Stimulated activated naive CD4-positive, alpha-beta T cell treated with Interleukin-2 at 50 U/mL for 16 hours (primary cell): ENCODE results near the gene PRKCD.
"Not testable (repeated sequence)": the region's sequence is repeated elsewhere in the genome, so short reads cannot be mapped to it uniquely, and the experiment has no call there.

Source experiments
- DNase-seq: peaks from one replicate; lab custom pipeline; 2025; lab: John Stamatoyannopoulos, UW

The PRKCD gene

GRCh38 chr3:53139906-53140846 lies 20.8 kb upstream of the PRKCD start:
- DNase-seq, result no peak

- DNase-seq, result no peak
Observed at GRCh38 chr3:53140847-53141845, 19.9 kb upstream of the PRKCD start.

GRCh38 chr3:53142986-53143385 lies 18.0 kb upstream of the PRKCD start:
- no peak for DNase-seq

- no peak for DNase-seq
Observed at GRCh38 chr3:53144446-53144845, 16.6 kb upstream of the PRKCD start.

- no peak for DNase-seq
Observed at GRCh38 chr3:53144862-53145712, 15.9 kb upstream of the PRKCD start.

GRCh38 chr3:53145713-53146080 lies 15.3 kb upstream of the PRKCD start:
- DNase-seq, result no peak

GRCh38 chr3:53146319-53146891 lies 14.6 kb upstream of the PRKCD start:
- no peak for DNase-seq

- no peak for DNase-seq
Observed at GRCh38 chr3:53147151-53147902, 13.7 kb upstream of the PRKCD start.

GRCh38 chr3:53147903-53148400 lies 13.1 kb upstream of the PRKCD start:
- no peak for DNase-seq

GRCh38 chr3:53149006-53149690 lies 11.9 kb upstream of the PRKCD start:
- DNase-seq, result no peak

- no peak for DNase-seq
Observed at GRCh38 chr3:53149699-53150098, 11.3 kb upstream of the PRKCD start.

GRCh38 chr3:53150247-53151085 lies 10.5 kb upstream of the PRKCD start:
- DNase-seq, result no peak

- DNase-seq, result not testable (repeated sequence)
Observed at GRCh38 chr3:53151086-53151438, 9.9 kb upstream of the PRKCD start.

GRCh38 chr3:53151465-53151864 lies 9.5 kb upstream of the PRKCD start:
- DNase-seq, result no peak

- no peak for DNase-seq
Observed at GRCh38 chr3:53151870-53152660, 8.9 kb upstream of the PRKCD start.

GRCh38 chr3:53153264-53153823 lies 7.7 kb upstream of the PRKCD start:
- DNase-seq, result no peak

GRCh38 chr3:53153980-53154379 lies 7.0 kb upstream of the PRKCD start:
- DNase-seq, result no peak

GRCh38 chr3:53154881-53155285 lies 6.1 kb upstream of the PRKCD start:
- DNase-seq, result no peak
